Bone marrow (tissue), 2 donors: ENCODE data around the gene ZNF28.
"Not testable (repeated sequence)": the region's sequence is repeated elsewhere in the genome, so short reads cannot be mapped to it uniquely, and the experiment has no call there.

ENCODE experiments used
- DNase-seq, 2 donors: peaks; one replicate each; lab custom pipeline; 2025; lab: John Stamatoyannopoulos, UW

Gene ZNF28

DNA sequence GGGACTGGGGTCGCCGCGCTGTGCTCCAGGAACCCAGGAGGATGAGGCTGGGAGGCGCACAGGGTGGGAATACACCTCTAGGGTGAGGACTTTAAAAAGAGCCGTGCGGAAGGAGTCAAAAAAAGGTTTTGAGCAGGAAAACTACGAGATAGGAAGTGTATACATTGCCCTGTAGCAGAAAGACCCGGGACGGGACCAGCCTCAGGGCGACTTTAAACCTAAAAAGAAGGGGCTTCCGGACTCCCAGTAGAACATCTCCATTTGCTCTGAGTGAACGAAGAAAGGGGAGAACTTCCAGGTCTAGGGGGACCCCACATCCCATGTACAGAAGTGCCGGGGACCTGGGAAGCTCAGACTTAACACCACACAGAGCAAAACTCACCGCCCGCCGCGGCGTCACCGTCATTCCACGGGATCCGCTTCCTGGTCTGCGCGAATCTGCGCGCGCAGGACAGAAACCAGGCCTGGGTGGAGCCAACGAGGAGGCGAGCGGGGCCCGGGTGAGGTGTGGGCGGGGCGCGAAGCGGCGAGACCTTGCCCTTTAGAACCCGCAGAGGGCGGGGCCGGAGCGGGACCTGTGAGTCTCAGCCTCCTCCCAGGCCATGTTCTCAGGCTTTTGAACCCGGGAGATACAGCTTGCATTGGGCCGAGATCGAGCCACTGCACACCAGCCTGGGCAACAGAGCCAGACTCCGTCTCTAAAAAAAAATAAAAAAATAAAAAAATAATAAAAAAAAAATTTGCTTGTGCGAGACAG, at the start of gene ZNF28:
Gene ZNF28, minus strand, starts transcription at position 430 of the 757 bp plus-strand sequence. CDS start 3,675 bp downstream, outside the sequence.
- peak; percentile 34 to 43 for DNase-seq

DNA sequence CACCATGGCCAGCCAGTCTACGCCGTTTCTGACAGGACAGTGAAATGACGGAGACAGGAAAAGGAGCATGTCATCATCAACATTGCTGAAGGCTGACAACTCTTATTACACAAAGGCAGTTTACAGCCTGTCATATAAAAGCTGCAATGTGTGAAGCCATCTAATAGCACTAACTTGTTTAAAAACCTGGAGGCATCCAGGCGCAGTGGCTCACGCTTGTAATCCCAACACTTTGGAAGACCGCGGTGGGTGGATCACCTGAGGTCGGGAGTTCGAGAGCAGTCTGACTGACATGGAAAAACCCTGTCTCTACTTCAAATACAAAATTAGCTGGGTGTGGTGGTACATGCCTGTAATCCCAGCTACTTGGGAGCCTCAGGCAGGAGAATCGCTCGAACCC, 46.6 kb upstream of the ZNF28 start:
- DNase-seq, result not testable (repeated sequence)

DNA sequence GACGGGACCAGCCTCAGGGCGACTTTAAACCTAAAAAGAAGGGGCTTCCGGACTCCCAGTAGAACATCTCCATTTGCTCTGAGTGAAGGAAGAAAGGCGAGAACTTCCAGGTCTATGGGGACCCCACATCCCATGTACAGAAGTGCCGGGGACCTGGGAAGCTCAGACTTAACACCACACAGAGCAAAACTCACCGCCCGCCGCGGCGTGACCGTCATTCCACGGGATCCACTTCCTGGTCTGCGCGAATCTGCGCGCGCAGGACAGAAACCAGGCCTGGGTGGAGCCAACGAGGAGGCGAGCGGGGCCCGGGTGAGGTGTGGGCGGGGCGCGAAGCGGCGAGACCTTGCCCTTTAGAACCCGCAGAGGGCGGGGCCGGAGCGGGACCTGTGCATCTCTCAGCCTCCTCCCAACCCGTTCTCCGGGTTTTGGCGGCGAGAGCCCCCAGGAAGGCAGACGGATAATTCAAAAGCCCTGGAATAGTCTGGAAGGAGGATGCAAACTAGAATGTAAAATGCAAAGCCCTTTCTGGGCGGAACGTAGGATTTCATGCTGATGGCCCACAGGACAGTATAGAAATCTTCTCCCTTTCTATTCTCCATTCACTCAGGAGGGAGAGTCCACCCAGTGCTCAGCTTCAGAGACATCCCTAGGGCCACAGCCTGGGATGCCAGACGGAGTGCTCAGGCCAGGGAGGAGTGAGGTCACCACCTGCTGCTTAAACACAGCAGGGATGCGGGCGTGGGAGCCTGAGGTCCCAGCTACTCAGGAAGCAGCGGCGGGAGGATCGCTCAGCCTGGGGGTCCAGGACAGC, 36.2 kb upstream of the ZNF28 start, which contains the start of gene ZNF468:
Gene ZNF468, minus strand, starts transcription at position 242 of the 814 bp plus-strand sequence. CDS start 3,347 bp downstream, outside the sequence.
- DNase-seq, result peak; percentile 51 to 66

DNA sequence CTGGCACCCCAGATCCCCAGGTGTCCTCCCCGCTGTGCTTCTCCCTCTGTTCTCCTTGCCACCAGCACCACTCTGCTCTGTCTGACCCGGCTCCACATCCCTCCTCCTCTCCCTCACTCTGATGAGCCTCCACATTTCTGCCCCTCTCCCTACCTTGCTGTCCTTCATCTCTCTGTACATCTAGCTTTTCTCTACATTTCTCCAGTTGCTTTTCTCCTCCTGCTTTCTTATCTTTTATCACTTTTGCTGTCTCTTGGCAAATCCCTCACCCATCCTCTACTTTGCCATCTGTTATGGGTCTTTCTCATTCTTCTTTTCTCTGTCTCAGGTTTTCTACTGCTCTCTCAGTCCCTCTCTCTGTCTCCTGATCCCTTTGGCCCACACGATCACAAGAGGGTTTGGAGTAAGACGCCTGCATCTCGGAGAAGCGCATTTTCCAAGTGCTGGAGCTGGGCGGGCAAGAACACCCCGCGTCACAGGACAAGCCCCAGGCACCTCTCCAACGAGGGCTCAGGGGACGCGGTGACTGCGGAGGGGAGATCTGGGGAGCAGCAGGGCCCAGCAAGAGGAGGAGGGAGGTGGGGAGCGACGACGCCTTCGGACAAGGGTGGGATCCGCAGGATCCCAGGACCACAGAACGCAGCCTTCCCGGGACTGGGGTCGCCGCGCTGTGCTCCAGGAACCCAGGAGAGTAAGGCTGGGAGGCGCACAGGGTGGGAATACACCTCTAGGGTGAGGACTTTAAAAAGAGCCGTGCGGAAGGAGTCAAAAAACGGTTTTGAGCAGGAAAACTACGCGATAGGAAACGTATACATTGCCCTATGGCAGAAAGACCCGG, 35.3 kb upstream of the ZNF28 start:
- not testable (repeated sequence) for DNase-seq

DNA sequence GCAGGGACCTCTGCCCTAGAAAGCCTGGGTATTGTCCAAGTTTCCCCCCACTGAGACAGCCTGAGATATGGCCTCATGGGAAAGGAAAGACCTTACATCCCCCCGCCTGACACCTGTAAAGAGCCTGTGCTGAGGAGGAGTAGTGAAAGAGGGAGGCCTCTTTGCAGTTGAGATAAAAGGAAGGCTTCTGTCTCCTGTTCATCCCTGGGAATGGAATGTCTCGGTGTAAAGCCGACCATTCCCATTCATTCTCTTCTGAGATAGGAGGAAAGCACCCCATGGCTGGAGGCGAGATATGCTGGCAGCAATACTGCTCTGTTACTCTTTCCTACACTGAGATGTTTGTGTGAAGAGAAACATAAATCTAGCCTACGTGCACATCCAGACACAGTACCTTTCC, 25.9 kb upstream of the ZNF28 start:
- DNase-seq, result not testable (repeated sequence)

DNA sequence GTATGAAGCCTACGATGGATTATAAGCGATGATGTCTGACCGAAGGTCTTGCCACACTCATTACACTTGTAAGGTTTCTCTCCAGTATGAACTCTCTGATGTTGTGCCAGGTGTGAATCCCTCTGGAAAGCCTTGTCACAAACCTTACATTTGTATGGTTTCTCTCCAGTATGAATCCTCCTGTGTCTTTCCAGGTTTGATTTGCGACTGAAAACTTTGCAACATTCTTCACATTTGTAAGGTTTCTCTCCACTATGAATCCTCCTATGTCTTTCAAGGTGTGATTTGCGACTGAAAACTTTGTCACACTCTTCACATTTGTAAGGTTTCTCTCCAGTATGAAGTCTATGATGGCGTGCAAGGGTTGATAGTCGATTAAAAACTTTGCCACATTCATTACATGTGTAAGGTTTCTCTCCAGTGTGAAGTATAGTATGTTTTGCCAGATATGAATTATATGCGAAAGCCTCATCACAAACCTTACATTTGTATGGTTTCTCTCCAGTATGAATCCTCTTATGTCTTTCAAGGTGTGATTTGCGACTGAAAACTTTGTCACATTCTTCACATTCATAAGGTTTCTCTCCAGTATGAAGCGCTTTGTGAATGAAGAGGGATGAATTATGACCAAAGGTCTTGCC, 19.5 kb upstream of the ZNF28 start:
- DNase-seq, result not testable (repeated sequence)

DNA sequence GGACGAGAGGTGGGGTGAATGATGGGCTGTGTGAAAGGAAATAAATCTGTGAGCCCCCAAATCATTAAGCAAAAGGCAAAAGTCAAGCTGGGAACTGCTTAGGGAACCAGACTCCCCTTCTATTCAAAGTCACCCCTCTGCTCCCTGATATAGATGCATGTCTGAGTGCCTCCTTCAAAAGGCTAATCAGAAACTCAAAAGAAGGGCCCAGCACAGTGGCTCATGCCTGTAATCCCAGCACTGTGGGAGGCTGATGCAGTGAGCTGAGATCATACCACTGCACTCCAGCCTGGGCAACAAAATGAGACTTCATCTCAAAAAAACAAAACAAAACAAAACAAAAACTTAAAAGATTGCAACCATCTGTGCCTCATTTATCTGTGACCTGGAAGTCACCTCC, 12.9 kb upstream of the ZNF28 start:
- not testable (repeated sequence) for DNase-seq

DNA sequence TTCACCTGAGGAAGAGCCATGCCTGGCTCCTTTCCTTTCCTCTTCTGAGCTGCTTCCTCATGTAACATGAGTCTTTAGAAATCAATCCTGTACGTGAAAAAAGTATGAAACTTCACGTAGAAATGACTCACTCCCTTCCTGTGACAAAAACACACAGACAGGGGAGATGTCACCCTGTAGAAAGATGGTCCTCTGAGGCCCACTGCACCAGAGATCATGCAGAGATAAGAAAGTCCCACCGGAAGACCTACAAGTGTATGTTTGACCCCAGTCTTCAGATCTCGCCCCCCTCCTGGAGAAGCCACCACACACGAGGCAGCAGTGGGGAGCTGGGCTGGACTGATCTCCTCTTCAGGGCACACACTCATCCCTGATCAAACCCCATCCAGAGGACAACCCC, 12.1 kb upstream of the ZNF28 start:
- not testable (repeated sequence) for DNase-seq

DNA sequence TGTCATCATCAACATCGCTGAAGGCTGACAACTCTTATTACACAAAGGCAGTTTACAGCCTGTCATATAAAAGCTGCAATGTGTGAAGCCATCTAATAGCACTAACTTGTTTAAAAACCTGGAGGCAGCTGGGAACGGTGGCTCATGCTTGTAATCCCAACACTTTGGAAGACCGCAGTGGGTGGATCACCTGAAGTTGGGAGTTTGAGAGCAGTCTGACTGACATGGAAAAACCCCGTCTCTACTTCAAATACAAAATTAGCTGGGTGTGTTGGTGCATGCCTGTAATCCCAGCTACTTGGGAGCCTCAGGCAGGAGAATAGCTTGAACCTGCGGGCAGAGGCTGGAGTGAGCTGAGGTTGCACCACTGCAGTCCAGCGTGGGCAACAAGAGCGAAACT, 8.4 kb upstream of the ZNF28 start:
- DNase-seq, result not testable (repeated sequence)

DNA sequence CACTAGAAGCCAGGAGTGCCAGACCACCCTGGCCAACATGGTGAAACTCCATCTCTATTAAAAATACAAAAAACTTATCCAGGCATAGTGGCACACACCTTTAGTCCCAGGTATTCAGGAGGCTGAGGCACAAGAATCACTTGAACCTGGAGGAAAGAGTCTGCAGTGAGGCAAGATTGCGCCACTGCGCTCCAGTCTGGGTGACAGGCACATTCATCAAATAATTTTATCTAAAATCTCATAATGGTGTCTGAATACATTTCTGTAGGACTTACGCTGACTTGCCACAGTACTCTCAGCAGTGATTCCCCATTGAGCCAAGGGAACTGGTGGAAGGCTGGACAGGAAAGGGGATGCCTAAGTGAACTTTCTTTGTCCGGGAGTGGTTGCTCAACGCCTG, 4.3 kb upstream of the ZNF28 start:
- DNase-seq, result no peak

DNA sequence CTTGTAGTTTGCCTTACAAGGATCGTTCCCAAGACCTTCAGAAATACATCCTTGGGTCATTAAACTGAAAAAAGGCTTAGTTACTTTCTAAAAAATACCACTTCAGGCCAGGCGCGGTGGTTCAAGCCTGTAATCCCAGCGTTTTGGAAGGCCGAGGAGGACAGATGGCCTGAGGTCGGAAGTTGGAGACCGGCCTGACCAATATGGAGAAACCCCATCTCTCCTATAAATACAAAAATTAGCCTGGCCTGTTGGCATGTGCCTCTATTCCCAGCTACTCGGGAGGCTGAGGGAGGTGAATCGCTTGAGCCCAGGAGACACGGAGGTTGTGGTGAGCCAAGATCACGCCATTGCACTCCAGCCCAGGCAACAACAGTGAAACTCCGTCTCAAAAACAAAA, 2.2 kb upstream of the ZNF28 start:
- no peak for DNase-seq

DNA sequence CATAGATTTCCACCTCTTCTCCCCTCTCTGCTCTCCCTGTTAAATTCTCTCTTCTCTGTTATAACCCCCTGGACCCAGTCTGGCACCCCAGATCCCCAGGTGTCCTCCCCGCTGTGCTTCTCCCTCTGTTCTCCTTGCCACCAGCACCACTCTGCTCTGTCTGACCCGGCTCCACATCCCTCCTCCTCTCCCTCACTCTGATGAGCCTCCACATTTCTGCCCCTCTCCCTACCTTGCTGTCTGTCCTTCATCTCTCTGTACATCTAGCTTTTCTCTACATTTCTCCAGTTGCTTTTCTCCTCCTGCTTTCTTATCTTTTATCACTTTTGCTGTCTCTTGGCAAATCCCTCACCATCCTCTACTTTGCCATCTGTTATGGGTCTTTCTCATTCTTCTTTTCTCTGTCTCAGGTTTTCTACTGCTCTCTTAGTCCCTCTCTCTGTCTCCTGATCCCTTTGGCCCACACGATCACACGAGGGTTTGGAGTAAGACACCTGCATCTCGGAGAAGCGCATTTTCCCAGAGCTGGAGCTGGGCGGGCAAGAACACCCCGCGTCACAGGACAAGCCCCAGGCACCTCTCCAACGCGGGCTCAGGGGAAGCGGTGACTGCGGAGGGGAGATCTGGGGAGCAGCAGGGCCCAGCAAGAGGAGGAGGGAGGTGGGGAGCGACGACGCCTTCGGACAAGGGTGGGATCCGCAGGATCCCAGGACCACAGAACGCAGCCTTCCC, 795 bp downstream of the ZNF28 start:
- DNase-seq, result not testable (repeated sequence)

DNA sequence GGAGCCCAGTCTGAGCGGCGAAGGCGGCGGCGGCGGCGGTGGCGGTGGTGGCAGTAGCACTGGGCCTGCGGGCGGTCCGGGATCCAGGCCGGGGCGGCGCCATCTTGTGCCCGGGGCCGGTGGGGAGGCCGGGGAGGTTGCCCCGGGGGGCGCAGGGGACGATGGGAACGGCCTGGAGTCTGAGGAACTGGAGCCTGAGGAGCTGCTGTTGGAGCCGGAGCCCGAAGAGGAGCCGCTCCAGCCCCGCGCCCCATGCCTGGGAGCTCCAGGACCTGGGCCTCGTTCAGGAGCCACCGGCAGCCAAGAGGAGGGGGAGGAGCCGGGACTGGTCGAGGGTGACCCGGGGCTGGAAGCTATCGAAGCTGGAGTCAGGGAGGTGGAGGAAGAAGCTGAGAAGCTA, 11.6 kb downstream of the ZNF28 start:
- DNase-seq, result no peak

DNA sequence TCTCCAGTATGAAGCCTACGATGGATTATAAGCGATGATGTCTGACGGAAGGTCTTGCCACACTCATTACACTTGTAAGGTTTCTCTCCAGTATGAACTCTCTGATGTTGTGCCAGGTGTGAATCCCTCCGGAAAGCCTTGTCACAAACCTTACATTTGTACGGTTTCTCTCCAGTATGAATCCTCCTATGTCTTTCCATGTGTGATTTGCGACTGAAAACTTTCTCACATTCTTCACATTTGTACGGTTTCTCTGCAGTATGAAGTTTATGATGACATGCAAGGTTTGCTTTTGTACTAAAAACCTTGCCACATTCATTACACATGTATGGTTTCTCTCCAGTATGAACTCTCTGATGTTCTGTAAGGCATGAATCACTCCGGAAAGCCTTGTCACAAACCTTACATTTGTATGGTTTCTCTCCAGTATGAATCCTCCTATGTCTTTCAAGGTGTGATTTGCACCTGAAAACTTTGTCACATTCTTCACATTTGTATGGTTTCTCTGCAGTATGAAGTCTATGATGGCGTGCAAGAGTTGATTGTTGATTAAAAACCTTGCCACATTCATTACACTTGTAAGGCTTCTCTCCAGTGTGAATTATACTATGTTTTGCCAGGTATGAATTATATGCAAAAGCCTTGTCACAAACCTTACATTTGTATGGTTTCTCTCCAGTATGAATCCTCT, 21.3 kb downstream of the ZNF28 start:
- not testable (repeated sequence) for DNase-seq

DNA sequence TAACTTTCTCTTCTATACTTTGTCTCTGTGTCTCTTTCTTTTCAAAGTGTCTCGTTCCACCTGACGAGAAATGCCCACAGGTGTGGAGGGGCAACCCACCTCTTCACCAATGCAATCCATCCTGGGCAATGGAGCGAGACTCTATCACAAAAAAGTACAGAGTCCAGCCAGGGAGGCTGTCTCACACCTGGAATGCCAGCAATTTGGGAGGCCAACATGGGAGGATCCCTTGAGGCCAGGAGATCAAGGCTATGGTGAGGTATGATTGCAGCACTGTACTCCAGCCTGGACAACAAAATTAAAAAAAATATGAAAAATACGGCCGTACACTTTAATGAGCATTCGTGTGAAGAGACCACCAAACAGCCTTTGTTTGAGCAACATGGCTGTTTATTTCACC, 32.0 kb downstream of the ZNF28 start:
- DNase-seq, result no peak

DNA sequence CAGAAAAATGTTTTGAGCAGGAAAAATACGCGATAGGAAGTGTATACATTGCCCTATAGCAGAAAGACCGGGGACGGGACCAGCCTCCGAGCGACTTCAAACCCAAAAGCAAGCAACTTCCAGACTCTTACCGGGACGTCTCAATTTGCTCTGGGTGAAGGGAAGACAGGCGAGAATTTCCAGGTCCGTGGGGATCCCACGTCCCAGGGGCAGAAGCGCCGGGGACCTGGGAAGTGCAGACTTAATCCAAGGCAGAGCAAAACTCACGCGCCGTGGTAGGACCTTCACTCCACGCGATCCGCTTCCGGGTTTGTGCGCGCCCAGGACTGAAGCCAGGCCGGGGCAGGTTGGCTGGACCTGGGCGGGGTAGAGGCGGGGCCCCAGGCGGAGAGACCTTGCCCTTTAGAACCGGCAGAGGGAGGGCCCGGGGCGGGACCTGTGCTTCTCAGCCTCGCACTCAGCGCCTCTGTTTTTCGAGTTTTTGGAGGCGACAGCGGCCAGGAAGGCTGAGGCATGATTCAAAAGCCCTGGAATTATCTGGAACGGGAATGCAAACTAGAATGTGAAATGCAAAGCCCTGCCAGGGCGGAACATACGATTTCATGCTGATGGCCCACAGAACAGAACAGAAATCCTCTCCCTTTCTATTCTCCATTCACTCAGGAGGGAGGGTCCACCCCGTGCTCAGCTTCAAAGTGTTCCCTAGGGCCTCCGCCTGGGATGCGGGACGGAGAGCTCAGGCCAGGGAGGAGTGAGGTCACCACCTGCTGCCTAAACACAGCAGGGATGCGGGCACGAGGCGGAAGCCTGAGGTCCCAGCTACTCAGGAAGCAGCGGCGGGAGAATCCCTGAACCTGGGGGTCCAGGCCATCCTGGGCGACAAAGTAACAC, 34.7 kb downstream of the ZNF28 start, which contains the start of gene ZNF600:
Gene ZNF600, minus strand, starts transcription at position 328 of the 891 bp plus-strand sequence. CDS start 7,903 bp downstream, outside the sequence.
- peak; percentile 42 to 75 for DNase-seq

DNA sequence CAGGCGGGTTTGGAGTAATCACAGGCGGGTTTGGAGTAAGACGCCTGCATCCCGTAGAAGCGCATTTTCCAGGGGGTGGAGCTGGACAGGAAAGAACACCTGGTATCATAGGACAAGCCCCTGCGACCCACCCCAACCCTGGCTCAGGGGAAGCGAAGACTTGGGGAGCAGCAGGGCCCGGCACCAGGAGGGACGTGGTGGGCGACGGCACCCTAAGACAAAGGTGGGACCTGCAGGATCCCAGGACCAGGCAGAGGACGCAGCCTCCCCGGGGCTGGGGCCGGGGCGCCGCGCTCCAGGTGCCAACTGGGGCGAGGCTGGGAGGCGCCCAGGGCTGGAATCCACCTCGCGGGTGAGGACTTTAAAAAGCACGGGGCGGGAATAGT, 35.4 kb downstream of the ZNF28 start:
- DNase-seq, result no peak

DNA sequence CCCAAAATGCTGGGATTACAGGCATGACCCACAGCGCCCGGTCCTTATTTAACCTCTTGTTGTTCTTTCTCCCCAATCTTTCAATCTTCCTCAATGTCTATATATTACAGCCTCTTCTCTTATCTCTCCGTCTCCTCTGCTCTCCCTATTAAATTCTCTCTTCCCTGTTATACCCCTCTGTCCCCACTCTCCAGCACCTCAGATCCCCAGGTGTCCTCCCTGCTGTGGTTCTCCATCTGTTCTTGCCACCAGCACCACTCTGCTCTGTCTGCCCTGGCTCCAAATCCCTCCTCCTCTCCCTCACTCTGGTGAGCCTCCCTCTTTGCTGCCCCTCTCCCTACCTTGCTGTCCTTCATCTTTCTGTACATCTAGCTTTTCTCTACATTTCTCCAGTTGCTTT, 35.9 kb downstream of the ZNF28 start:
- no peak for DNase-seq

DNA sequence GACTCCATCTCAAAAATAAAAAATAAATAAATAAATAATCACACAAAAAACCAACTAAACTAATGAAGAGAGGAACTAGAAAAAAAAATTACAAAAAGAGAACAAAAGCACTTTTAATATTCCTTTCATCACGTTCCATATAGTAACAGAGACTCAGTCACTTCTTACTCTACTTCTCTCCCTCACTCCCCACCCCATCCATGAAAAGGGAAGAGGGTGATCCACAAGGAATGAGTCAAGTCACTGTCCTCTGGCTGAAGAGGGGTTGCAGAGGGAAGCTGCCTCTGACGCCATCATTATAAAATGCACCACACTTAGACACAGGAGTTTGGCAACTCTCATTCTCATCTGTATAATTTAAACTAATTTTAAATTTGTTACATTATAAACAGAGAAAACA, 38.6 kb downstream of the ZNF28 start:
- not testable (repeated sequence) for DNase-seq
